Ovary (tissue), 3 donors: ENCODE results near the gene BACH2.

ENCODE experiments used
- EP300 ChIP-seq: sonication (generic); formaldehyde crosslinking; IDR thresholded peaks from one replicate; pipeline ENCODE4 v1.6.1; 2017; ENCODE audit warnings: antibody characterized with exemption
- POLR2A ChIP-seq: fragments of 450-650 bp; IDR thresholded peaks from one replicate; pipeline ENCODE4 v1.6.1; 2017; ENCODE audit warnings: antibody characterized with exemption, mild to moderate bottlenecking, moderate library complexity
- TF ChIP-seq, protein P1 (sequence below), 3 donors: fragments of 450-650 bp in 2 of 3; fragments of 200-600 bp in 1 of 3; IDR thresholded peaks; one replicate each; pipeline versions ENCODE4 v1.5.1 to v1.8.0; 2016 to 2022; ENCODE audit warnings: antibody characterized with exemption in 3 of 3, mild to moderate bottlenecking in 1 of 3
- donor health status: DM: no; HTN: no; CAD: no.

DNA sequence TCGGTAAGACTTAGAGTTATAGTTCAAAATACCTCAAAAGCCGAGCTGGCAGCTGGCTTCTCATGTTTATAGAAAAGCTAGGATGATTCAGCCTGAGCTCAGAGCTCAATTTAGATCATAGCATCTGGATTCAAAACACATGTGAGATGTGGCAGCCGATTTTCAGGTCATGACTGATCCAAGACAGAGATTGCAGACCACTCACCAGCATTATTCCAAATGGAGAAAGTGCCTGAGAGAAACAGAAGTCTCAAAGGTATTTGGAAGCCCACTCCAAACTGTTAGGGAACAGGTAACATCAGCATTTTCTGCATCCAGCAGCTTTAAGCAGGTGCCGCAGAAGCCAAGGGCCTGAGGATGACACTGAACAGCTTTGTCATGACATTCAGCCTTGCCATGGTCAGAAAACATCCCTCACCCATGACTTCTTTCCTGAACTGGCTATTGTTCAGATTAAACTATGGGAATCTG is 102.2 kb downstream of the BACH2 start:
- TF ChIP-seq, protein P1, sequence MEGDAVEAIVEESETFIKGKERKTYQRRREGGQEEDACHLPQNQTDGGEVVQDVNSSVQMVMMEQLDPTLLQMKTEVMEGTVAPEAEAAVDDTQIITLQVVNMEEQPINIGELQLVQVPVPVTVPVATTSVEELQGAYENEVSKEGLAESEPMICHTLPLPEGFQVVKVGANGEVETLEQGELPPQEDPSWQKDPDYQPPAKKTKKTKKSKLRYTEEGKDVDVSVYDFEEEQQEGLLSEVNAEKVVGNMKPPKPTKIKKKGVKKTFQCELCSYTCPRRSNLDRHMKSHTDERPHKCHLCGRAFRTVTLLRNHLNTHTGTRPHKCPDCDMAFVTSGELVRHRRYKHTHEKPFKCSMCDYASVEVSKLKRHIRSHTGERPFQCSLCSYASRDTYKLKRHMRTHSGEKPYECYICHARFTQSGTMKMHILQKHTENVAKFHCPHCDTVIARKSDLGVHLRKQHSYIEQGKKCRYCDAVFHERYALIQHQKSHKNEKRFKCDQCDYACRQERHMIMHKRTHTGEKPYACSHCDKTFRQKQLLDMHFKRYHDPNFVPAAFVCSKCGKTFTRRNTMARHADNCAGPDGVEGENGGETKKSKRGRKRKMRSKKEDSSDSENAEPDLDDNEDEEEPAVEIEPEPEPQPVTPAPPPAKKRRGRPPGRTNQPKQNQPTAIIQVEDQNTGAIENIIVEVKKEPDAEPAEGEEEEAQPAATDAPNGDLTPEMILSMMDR (IDR thresholded peaks at IDR 0.05), result no peak
- TF ChIP-seq POLR2A, result no peak
- TF ChIP-seq EP300, result no peak
